ENCODE measurements around the gene CAMSAP1. TPM values are rescaled to one million over a fixed set of nuclear protein-coding genes. Genes with fewer than 3 reads are reported as not detected.

Gene CAMSAP1
- total RNA-seq, 1 donor: 26.1 TPM

GRCh38 chr9:135825435-135826187 is 81.7 kb downstream of the CAMSAP1 start:
- H4K20me1 ChIP-seq (ENCODE audit: insufficient read depth, low read length): peaks cover 31% of the 10 kb centered on the region
- no peaks in the 10 kb centered on the region for H3K4me1 ChIP-seq (ENCODE audit: insufficient read depth, low read length)
- no peaks in the 10 kb centered on the region for H3K27me3 ChIP-seq (ENCODE audit: insufficient read depth, low read length)
- no peak overlapping the region for H2AFZ ChIP-seq (ENCODE audit: low read length)
- H3K27ac ChIP-seq (ENCODE audit: low read depth, low read length): no peak overlapping the region
- no peak overlapping the region for H3K4me2 ChIP-seq (ENCODE audit: insufficient read depth, low read length)
- no peak overlapping the region for H3K4me3 ChIP-seq (ENCODE audit: insufficient read depth, low read length)
- no peak for TF ChIP-seq CTCF (IDR thresholded peaks at IDR 0.05; ENCODE audit: extremely low read depth, low read depth, low read length)
- H3K36me3 ChIP-seq (ENCODE audit: insufficient read depth, low read length): peaks cover 26% of the 10 kb centered on the region
- peaks cover 31% of the 10 kb centered on the region for H3K79me2 ChIP-seq (ENCODE audit: insufficient read depth, low read length)
- peak; percentile 17 for DNase-seq (ENCODE audit: insufficient read length, low spot score, missing footprints)
- no peaks in the 10 kb centered on the region for H3K9me3 ChIP-seq (ENCODE audit: low read depth, low read length)

GRCh38 chr9:135823036-135823435 is 84.3 kb downstream of the CAMSAP1 start:
- H3K4me3 ChIP-seq (ENCODE audit: insufficient read depth, low read length): no peak overlapping the region
- no peak overlapping the region for H3K27ac ChIP-seq (ENCODE audit: low read depth, low read length)
- H3K27me3 ChIP-seq (ENCODE audit: insufficient read depth, low read length): no peaks in the 10 kb centered on the region
- no peak overlapping the region for H2AFZ ChIP-seq (ENCODE audit: low read length)
- no peaks in the 10 kb centered on the region for H3K4me1 ChIP-seq (ENCODE audit: insufficient read depth, low read length)
- no peak overlapping the region for H3K4me2 ChIP-seq (ENCODE audit: insufficient read depth, low read length)
- peaks cover 22% of the 10 kb centered on the region for H4K20me1 ChIP-seq (ENCODE audit: insufficient read depth, low read length)
- H3K9me3 ChIP-seq (ENCODE audit: low read depth, low read length): no peaks in the 10 kb centered on the region
- no peak for TF ChIP-seq CTCF (IDR thresholded peaks at IDR 0.05; ENCODE audit: extremely low read depth, low read depth, low read length)
- H3K36me3 ChIP-seq (ENCODE audit: insufficient read depth, low read length): peaks cover 40% of the 10 kb centered on the region
- H3K79me2 ChIP-seq (ENCODE audit: insufficient read depth, low read length): peaks cover 15% of the 10 kb centered on the region
- peak; percentile 27 for DNase-seq (ENCODE audit: insufficient read length, low spot score, missing footprints)

- peaks cover 40% of the 10 kb centered on the region for H3K36me3 ChIP-seq (ENCODE audit: insufficient read depth, low read length)
Observed at GRCh38 chr9:135822374-135822755, 85.0 kb downstream of the CAMSAP1 start.

More at GRCh38 chr9:135822374-135822755, 85.0 kb downstream of the CAMSAP1 start:
- no peak for TF ChIP-seq CTCF (IDR thresholded peaks at IDR 0.05; ENCODE audit: extremely low read depth, low read depth, low read length)
- Histone ChIP-seq H3K27me3 (ENCODE audit: insufficient read depth, low read length) (no peaks in the 10 kb centered on the region), H2AFZ (ENCODE audit: low read length) (no peak overlapping the region), H3K4me3 (ENCODE audit: insufficient read depth, low read length) (no peak overlapping the region), H3K79me2 (ENCODE audit: insufficient read depth, low read length) (peaks cover 10% of the 10 kb centered on the region), H3K4me2 (ENCODE audit: insufficient read depth, low read length) (no peak overlapping the region), H4K20me1 (ENCODE audit: insufficient read depth, low read length) (peaks cover 17% of the 10 kb centered on the region), H3K9me3 (ENCODE audit: low read depth, low read length) (no peaks in the 10 kb centered on the region), H3K4me1 (ENCODE audit: insufficient read depth, low read length) (no peaks in the 10 kb centered on the region), H3K27ac (ENCODE audit: low read depth, low read length) (no peak overlapping the region)
- peak; percentile 42 for DNase-seq (ENCODE audit: insufficient read length, low spot score, missing footprints)

Data from osteoblast (primary cell).